Pulmonary artery endothelial cell (primary cell): Measurements from ENCODE around the gene VDAC1. TPM values are rescaled to one million over a fixed set of nuclear protein-coding genes. Genes with fewer than 3 reads are reported as not detected.
"Not testable (repeated sequence)": the region's sequence is repeated elsewhere in the genome, so short reads cannot be mapped to it uniquely, and the experiment has no call there.

Experiments used
- DNase-seq: peaks from one replicate; pipeline ENCODE4 v3.0.0-alpha.2; 2011; ENCODE audit warnings: low read depth, low spot score
- total RNA-seq: library from RNA; depleted of rRNA; stranded (reverse); fragments of >200 nt; gene quantifications from 2 replicates; pipeline ENCODE4 v1.2.3, GENCODE V29; 2014

The VDAC1 gene
- total RNA-seq, 1 donor from 2014 or later = 402 TPM

GRCh38 chr5:133968204-133968980 is 36.4 kb downstream of the VDAC1 start, which contains the start of gene C5orf15:
C5orf15 (minus strand) TSS chr5:133968625; CDS start chr5:133968584, 41 bp downstream.
- peak; percentile 89 for DNase-seq

- DNase-seq = no peak
Measured at GRCh38 chr5:133967698-133968203, 37.0 kb downstream of the VDAC1 start.

- no peak for DNase-seq
Measured at GRCh38 chr5:133967124-133967523, 37.7 kb downstream of the VDAC1 start.

- no peak for DNase-seq
Measured at GRCh38 chr5:133966090-133966489, 38.7 kb downstream of the VDAC1 start.

GRCh38 chr5:133963493-133964128 is 41.2 kb downstream of the VDAC1 start:
- no peak for DNase-seq

- no peak for DNase-seq
Measured at GRCh38 chr5:133962801-133963476, 41.8 kb downstream of the VDAC1 start.

GRCh38 chr5:133962131-133962530 is 42.6 kb downstream of the VDAC1 start:
- DNase-seq = no peak

GRCh38 chr5:133959643-133960042 is 45.1 kb downstream of the VDAC1 start:
- no peak for DNase-seq

GRCh38 chr5:133957591-133957990 is 47.2 kb downstream of the VDAC1 start:
- no peak for DNase-seq

GRCh38 chr5:133957080-133957479 is 47.7 kb downstream of the VDAC1 start:
- no peak for DNase-seq

GRCh38 chr5:133956196-133956595 is 48.6 kb downstream of the VDAC1 start:
- not testable (repeated sequence) for DNase-seq

- no peak for DNase-seq
Measured at GRCh38 chr5:133953568-133954145, 51.1 kb downstream of the VDAC1 start.

- peak; percentile 63 for DNase-seq
Measured at GRCh38 chr5:133952729-133953567, 51.8 kb downstream of the VDAC1 start.

- no peak for DNase-seq
Measured at GRCh38 chr5:133950821-133951612, 53.8 kb downstream of the VDAC1 start.

- DNase-seq = no peak
Measured at GRCh38 chr5:133948721-133949120, 56.1 kb downstream of the VDAC1 start.

- DNase-seq = no peak
Measured at GRCh38 chr5:133947431-133947841, 57.3 kb downstream of the VDAC1 start.

GRCh38 chr5:133945568-133945967 is 59.2 kb downstream of the VDAC1 start:
- DNase-seq = no peak

- DNase-seq = no peak
Measured at GRCh38 chr5:133944263-133945185, 60.3 kb downstream of the VDAC1 start.

- DNase-seq = no peak
Measured at GRCh38 chr5:133943475-133943817, 61.3 kb downstream of the VDAC1 start.
